GM12891 (cell line): ENCODE measurements around the gene EGR4.
"Not testable (repeated sequence)": the region's sequence is repeated elsewhere in the genome, so short reads cannot be mapped to it uniquely, and the experiment has no call there.

ENCODE experiments used
- DNase-seq: peaks from one replicate; pipeline ENCODE4 v3.0.0; 2011; ENCODE audit warnings: low spot score; ENCODE audit not compliant: insufficient read length
- FAIRE-seq: peaks from 2 replicates; lab custom pipeline; 2011; peaks lifted over from hg19 to GRCh38; lab: Jason Lieb, UNC
- PAX5 ChIP-seq: IDR thresholded peaks from 2 replicates; pipeline ENCODE4 v1.6.1; 2011; ENCODE audit warnings: low read length, moderate library complexity, mild to moderate bottlenecking; ENCODE audit not compliant: insufficient read depth, severe bottlenecking
- POLR2A ChIP-seq: IDR thresholded peaks from 2 replicates; pipeline ENCODE4 v1.6.1; 2011; ENCODE audit warnings: low read depth, low read length, control low read depth
- POLR2AphosphoS5 ChIP-seq: IDR thresholded peaks from 2 replicates; pipeline ENCODE4 v1.6.1; 2011; ENCODE audit warnings: low read depth, low read length, control low read depth
- POU2F2 ChIP-seq: IDR thresholded peaks from 2 replicates; pipeline ENCODE4 v1.6.1; 2011; ENCODE audit warnings: low read depth, mild to moderate bottlenecking, control low read depth, low read length, moderate library complexity
- SPI1 ChIP-seq: IDR thresholded peaks from 2 replicates; pipeline ENCODE4 v1.6.1; 2011; ENCODE audit warnings: low read depth, low read length, control low read depth
- TAF1 ChIP-seq: IDR thresholded peaks from 2 replicates; pipeline ENCODE4 v1.6.1; 2011; ENCODE audit warnings: low read depth, low read length, control low read depth

EGR4 gene

DNA sequence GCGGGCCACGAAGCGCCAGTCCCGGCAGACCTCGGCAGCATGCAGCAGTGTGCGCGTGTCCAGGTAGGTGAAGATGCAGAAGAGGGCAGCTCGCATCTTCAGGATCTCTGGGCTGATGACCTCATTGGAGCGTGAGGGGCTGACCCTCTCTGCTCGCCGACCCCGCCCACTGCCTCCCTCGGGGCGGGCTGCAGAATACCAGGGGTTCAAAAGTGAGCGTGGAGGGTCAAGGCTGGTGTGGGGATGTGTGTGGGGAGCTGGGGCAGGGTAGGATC is 29.1 kb downstream of the EGR4 start:
- FAIRE-seq, result no peak
- no peak for DNase-seq
- TF ChIP-seq POLR2A, result no peak
- no peak for TF ChIP-seq POLR2AphosphoS5
- no peak for TF ChIP-seq SPI1

DNA sequence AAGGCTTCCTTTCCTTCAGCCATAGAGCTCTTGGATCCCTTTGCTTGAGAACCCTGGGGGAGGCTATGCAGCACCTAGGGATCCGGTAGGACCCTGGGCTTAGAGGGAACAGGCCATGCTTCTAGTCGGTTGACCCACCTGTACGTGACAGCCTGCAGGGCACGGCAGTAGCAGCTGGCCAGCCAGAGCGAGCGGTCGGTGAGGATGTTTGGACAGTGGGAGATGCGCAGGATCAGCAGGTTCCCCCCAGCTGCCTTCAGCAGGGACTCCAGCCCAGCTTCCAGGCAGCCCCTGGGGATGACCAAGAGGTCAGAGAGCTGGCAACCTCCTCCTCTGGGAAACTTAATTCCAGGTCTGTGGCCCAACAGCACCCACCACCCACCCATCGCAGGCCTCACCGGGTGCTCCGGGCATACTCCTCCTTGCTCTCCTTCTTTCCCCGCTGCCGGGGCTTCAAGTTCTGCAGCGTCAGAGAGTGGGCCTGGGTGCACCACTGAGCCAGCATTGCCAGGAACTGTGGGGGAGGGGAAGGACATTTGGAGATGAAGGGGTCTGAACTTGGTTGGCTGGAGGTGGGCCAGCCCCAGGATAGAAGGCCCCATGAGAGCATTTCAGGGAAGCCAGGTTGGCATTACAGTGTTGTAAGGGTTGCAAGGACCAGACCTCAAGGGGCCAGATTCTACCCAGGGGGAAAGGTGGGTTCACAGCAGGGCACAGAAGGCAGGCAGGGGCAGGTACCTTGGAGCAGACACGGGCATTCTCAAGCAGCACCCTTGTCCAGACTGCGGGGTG is 29.6 kb downstream of the EGR4 start:
- no peak for DNase-seq
- no peak for FAIRE-seq
- TF ChIP-seq POU2F2, result no peak
- TF ChIP-seq SPI1, result no peak
- TF ChIP-seq POLR2A, result no peak
- no peak for TF ChIP-seq TAF1
- TF ChIP-seq POLR2AphosphoS5, result no peak
- TF ChIP-seq PAX5, result no peak

DNA sequence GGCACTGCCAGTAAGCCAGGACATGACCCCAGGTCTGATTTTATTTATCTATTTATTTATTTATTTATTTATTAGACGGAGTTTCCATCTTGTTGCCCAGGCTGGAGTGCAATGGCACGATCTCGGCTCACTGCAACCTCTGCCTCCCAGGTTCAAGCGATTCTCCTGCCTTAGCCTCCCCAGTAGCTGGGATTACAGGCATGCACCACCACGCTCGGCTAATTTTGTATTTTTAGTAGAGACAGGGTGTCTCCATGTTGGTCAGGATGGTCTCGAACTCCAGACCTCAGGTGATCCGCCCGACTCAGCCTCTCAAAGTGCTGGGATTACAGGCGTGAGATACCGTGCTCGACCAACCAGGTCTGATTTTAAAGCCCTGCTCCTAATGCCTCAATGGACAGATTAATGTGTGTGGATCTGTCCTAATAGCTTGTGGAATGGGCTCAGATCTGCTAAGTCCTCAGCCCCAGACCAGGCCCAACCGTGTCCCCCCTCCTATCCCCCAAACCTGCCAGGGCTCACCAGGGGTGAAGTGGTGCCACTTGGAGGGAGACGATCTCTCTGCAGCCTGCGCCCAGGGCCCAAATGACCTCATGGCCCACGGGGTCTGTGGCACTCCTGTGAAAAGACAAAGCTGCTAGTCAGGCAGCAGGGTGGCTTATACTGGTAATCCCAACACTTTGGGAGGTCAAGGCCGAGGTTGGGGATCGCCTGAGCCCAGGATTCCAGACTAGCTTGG is 30.5 kb downstream of the EGR4 start:
- not testable (repeated sequence) for DNase-seq, FAIRE-seq

DNA sequence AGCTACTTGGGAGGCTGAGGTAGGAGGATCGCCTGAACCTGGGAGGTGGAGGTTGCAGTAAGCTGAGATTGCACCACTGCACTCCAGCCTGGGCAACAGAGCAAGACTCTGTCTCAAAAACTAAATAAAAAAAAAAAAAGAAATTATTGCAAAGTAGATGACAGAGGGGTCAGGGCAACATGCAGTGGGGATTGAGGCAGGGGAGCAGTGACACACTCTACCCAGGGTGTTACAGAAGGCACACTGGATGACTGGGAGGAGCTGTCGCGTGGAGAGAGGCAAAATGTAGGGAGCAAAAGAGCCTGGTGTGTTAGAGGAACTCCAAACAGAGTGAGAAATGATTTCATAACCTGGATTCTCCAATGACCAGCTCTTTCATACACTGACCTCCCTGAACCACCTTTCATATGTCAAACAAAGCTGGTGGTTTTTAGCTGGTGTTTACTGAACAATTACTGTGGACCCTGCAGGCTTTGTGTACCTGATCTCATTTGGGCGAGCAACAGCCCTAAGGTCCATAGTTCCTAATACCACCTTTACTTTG is 31.2 kb downstream of the EGR4 start:
- no peak for FAIRE-seq
- DNase-seq, result no peak
- TF ChIP-seq POLR2A (no peak), POU2F2 (no peak), TAF1 (no peak), SPI1 (no peak), PAX5 (no peak), POLR2AphosphoS5 (no peak)

DNA sequence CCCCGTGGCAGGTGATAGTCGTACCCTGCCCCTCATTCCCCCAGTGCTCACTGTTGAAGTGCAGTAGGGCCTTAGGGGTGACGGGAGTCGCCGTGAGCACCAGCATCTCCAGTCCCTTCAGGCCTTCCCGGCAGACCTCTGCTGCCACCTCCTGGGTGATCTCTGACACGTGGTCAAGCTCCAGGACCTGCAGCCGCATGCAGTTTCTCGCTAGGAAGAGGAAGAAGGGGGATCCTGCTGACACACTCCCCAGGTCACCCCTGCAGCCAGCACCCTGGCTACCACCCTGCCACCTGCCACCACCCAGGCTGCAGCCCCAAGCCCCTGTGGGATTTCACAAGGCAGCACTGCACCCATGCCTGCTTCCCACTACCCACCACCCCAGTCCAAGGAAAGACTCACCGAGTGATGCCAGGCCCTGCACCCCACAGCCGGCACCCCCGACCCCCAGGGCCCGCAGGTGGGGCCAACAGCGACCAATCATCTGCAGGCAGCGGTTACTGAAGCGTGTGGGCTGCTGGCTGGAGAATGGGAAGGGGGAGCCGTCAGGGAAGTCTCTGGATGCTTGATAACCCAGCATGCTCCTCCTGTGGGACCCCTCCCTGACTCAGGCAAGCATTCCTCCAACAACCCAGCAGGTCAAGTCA is 32.9 kb downstream of the EGR4 start:
- FAIRE-seq, result no peak
- no peak for DNase-seq

DNA sequence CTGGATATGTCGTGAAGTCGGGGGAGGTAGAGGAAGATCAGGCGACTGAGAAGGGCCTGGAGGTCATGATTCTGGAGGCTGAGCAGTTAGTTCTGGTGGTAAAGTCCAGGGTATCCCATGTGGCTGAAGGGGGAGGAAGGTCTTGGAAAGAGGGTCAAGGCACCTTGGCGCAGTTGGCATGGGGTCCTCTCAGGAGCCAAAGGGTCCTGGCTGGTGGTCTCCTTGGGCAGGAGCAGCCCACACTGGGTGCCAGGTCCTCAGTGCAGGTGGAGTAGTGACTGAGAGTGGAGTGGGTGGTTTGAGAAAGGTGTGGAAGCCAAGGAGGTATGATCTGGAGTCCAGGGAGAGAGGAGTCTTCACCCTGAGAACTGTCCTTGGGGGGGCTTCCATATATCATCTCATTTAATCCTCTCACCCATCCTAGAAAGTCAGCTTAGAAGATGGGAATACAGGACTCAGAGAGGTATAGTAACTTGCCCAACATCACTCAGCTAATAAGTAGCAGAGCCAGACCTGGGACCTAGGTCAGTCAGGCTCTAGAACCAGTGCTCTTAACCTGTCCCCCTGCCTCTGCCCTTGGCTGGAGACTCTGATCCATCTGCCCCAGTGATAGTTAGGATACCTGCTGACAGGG is 33.5 kb downstream of the EGR4 start:
- DNase-seq, result no peak
- TF ChIP-seq POU2F2, result no peak
- TF ChIP-seq POLR2AphosphoS5, result no peak
- TF ChIP-seq TAF1, result no peak
- no peak for TF ChIP-seq SPI1
- TF ChIP-seq POLR2A, result no peak
- no peak for TF ChIP-seq PAX5
- no peak for FAIRE-seq

More for the DNA sequence above, 32.9 kb downstream of the EGR4 start:
- TF ChIP-seq POU2F2 (no peak), POLR2AphosphoS5 (no peak), TAF1 (no peak), SPI1 (no peak), POLR2A (no peak)

DNA sequence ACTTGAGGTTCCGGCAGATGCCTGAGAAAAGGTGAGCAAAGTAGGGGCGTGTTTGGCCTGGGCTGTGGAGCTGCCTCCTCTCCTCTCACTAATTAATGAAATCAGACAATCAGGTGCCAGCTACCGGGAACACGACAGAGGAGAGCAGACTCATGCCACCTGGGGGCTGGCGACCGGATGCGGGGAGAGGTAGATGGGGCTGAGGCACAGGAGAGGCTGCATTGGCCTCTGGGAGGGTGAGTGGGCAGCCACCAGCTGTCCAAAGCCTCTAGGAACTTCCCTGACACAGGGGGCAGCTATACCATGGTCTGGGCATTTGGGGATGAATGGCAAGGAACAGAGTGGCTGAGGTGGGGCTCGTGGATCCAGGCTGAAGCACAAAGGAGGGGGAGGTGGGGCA is 34.1 kb downstream of the EGR4 start:
- TF ChIP-seq POLR2AphosphoS5 (no peak), POLR2A (no peak), SPI1 (no peak), POU2F2 (no peak), TAF1 (no peak), PAX5 (no peak)
- FAIRE-seq, result no peak
- no peak for DNase-seq

DNA sequence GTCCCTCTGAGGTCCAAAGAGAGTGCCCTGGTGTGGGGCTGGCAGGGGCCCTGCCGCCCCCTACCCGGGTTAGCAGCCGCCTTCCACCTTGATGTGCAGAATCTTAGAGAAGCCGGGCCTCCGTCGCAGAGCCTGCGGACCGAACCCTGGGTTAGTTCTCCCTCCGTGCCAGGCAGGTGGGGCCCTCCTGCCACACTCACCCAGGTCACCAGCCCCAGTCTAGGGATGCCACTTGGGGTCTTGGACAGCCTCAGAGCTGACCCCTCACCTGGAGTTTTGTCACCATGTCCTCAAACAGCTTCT is 34.5 kb downstream of the EGR4 start:
- no peak for DNase-seq
- no peak for FAIRE-seq
- TF ChIP-seq POLR2AphosphoS5 (no peak), TAF1 (no peak), SPI1 (no peak), POU2F2 (no peak), PAX5 (no peak), POLR2A (no peak)

DNA sequence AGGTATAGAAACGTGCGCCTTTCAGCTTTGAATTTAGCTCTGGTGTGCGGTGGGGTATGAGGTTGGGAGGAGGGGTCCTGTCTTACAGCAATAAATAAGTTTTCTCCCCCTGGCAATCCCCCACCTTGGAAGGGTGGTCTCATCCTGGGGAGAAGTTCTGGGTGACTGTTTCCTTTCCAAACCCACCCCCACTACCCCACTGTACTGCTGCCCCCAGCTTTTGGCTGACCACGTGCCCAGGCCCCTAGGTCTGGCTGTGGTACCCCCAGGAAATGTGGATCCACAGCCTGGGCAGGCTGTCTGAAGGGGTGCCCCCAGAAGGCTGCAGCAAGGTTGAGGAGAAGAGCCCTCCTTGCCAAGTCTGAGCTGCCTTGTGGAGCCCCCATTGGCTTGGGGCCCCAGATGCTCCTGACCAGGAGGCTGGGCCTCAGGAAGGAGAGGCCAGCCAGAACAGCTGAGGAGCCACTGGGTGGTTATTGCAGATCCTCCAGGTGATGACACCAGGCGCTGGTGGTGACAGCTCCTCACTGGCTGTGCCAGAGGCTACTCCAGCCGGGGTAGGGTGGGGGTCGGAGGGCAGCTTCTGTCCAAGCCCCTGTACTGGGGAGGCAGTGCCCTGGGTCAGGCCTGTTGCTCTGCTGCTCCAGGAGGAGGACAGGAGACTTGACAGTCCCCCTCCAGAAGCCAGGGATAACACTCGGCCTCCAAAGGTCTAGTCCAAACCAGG is 35.0 kb downstream of the EGR4 start:
- TF ChIP-seq PAX5 (no peak), POLR2AphosphoS5 (no peak), TAF1 (no peak), POU2F2 (no peak), SPI1 (no peak), POLR2A (no peak)
- FAIRE-seq (no peak), DNase-seq (no peak)
